ENCODE data around the gene TSKU. TPM values are rescaled to one million over a fixed set of nuclear protein-coding genes. Genes with fewer than 3 reads are reported as not detected.

TSKU gene
- total and polyA plus RNA-seq, 9 of the 15 experiments (the other 6 are each of a cell fraction or from before 2014, with no cell fraction given): 0.60 to 11.9 (median 8.4) TPM

DNA sequence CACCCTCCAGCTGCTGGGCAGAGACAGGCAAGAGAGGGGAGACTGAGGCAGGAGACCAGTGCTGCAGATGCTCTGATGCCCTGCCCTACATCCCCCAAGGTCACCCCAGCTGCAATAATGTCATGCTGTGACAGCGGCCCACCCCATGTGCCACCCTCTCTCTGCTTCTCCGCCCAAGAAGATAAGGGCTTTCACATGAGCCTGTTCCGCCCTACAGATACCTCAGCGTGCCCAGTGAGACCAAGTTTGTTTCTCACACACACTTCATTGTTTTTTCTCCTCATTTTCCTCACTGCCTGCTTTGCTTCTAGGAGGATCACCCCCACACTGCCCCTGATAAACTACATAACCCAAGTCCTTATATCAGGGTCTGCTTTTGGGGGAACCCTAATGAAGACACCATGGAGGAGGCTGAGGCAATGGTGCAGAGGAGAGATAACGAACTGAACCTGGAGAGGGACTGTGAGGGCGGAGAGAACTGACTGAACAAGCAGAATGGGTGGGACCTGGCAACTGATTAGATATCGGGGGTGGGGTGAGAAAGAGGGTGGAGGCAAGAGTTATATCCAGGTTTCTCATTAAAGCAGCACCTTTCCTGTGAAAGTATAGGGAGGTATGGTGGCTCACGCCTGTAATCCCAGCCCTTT is 37.5 kb upstream of the TSKU start (continued):
- TF ChIP-seq, protein P1, sequence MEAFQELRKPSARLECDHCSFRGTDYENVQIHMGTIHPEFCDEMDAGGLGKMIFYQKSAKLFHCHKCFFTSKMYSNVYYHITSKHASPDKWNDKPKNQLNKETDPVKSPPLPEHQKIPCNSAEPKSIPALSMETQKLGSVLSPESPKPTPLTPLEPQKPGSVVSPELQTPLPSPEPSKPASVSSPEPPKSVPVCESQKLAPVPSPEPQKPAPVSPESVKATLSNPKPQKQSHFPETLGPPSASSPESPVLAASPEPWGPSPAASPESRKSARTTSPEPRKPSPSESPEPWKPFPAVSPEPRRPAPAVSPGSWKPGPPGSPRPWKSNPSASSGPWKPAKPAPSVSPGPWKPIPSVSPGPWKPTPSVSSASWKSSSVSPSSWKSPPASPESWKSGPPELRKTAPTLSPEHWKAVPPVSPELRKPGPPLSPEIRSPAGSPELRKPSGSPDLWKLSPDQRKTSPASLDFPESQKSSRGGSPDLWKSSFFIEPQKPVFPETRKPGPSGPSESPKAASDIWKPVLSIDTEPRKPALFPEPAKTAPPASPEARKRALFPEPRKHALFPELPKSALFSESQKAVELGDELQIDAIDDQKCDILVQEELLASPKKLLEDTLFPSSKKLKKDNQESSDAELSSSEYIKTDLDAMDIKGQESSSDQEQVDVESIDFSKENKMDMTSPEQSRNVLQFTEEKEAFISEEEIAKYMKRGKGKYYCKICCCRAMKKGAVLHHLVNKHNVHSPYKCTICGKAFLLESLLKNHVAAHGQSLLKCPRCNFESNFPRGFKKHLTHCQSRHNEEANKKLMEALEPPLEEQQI (IDR thresholded peaks at IDR 0.05): no peak
- no peak; the same call in 1 of the 2 replicates for TF ChIP-seq ZNF263 (CRISPR knock-in tag; IDR thresholded peaks at IDR 0.05; ENCODE audit: borderline replicate concordance)
- TF ChIP-seq LEF1 (IDR thresholded peaks at IDR 0.05): peak; percentile 92
- TF ChIP-seq ETV5 (CRISPR knock-in tag; IDR thresholded peaks at IDR 0.05; ENCODE audit: low read depth): no peak
- no peak for TF ChIP-seq SNRNP70 (optimal IDR thresholded peaks at IDR 0.05; ENCODE audit: low read depth, low read length)
- no peak for TF ChIP-seq BCL6 (CRISPR knock-in tag; IDR thresholded peaks at IDR 0.05)
- no peak; the same call in 1 of the 2 replicates for TF ChIP-seq SIN3B (IDR thresholded peaks at IDR 0.05; ENCODE audit: low read depth)
- no peak for TF ChIP-seq SRF (CRISPR knock-in tag; IDR thresholded peaks at IDR 0.05)
- no peak for TF ChIP-seq FUS (optimal IDR thresholded peaks at IDR 0.05; ENCODE audit: low read depth, low read length)
- TF ChIP-seq TCF7L2 (IDR thresholded peaks at IDR 0.05; ENCODE audit: low read depth, low read length): no peak
- peak; percentile 51; the same call in 1 of the 2 replicates for TF ChIP-seq STAT5A (IDR thresholded peaks at IDR 0.05; ENCODE audit: borderline replicate concordance, low read length)
- TF ChIP-seq RBM34 (IDR thresholded peaks at IDR 0.05; ENCODE audit: borderline replicate concordance, insufficient read depth, low read length): no peak
- TF ChIP-seq, protein P2, sequence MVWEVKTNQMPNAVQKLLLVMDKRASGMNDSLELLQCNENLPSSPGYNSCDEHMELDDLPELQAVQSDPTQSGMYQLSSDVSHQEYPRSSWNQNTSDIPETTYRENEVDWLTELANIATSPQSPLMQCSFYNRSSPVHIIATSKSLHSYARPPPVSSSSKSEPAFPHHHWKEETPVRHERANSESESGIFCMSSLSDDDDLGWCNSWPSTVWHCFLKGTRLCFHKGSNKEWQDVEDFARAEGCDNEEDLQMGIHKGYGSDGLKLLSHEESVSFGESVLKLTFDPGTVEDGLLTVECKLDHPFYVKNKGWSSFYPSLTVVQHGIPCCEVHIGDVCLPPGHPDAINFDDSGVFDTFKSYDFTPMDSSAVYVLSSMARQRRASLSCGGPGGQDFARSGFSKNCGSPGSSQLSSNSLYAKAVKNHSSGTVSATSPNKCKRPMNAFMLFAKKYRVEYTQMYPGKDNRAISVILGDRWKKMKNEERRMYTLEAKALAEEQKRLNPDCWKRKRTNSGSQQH (CRISPR knock-in tag; IDR thresholded peaks at IDR 0.05): no peak
- TF ChIP-seq SMAD3 (CRISPR knock-in tag; conservative IDR thresholded peaks at IDR 0.05): no peak
- TF ChIP-seq, protein P3, sequence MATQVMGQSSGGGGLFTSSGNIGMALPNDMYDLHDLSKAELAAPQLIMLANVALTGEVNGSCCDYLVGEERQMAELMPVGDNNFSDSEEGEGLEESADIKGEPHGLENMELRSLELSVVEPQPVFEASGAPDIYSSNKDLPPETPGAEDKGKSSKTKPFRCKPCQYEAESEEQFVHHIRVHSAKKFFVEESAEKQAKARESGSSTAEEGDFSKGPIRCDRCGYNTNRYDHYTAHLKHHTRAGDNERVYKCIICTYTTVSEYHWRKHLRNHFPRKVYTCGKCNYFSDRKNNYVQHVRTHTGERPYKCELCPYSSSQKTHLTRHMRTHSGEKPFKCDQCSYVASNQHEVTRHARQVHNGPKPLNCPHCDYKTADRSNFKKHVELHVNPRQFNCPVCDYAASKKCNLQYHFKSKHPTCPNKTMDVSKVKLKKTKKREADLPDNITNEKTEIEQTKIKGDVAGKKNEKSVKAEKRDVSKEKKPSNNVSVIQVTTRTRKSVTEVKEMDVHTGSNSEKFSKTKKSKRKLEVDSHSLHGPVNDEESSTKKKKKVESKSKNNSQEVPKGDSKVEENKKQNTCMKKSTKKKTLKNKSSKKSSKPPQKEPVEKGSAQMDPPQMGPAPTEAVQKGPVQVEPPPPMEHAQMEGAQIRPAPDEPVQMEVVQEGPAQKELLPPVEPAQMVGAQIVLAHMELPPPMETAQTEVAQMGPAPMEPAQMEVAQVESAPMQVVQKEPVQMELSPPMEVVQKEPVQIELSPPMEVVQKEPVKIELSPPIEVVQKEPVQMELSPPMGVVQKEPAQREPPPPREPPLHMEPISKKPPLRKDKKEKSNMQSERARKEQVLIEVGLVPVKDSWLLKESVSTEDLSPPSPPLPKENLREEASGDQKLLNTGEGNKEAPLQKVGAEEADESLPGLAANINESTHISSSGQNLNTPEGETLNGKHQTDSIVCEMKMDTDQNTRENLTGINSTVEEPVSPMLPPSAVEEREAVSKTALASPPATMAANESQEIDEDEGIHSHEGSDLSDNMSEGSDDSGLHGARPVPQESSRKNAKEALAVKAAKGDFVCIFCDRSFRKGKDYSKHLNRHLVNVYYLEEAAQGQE (IDR thresholded peaks at IDR 0.05; ENCODE audit: borderline replicate concordance): no peak
- TF ChIP-seq, protein P3 (CRISPR knock-in tag; IDR thresholded peaks at IDR 0.05; ENCODE audit: low read depth): 0 out of 2 replicates have a peak, but pooled peaks have one; percentile 56
- no peak for TF ChIP-seq CCAR2 (IDR thresholded peaks at IDR 0.05; ENCODE audit: low read depth, low read length)

Data from K562 (cell line).